ENCODE measurements around the gene PPP3CA. TPM values are rescaled to one million over a fixed set of nuclear protein-coding genes. Genes with fewer than 3 reads are reported as not detected.

The PPP3CA gene
- total and polyA plus RNA-seq, 2 experiments from 2014 or later, result 27.0 to 45.2 TPM

DNA sequence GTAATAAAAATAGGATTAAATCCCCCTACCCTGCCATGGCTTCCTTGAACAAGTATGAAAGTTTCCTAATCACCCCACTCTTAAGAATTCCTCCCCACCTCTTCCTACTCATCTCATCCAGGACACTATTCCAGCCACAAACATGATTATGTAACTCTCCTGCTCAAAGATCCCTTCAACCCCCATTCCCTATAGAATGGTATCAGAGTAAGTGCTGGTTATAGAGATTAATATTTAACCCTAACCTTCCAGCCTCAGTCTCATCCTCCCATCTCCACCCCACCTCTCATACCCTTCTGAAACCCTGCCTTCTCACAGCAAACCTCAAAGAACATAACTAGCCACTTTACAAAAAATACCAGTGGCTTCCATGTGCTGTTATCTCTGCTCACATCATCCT lies 155.1 kb downstream of the PPP3CA start:
- H3K27ac Mint-ChIP-seq, result peak overlapping the region; percentile 87
- H3K36me3 Mint-ChIP-seq (ENCODE audit: low read depth), result 0 out of 3 replicates have a peak, but pooled peaks cover 2% of the 10 kb centered on the region
- H3K4me3 Mint-ChIP-seq, result no peak overlapping the region
- H3K9me3 Mint-ChIP-seq, result no peaks in the 10 kb centered on the region
- no peak for TF ChIP-seq NANOG (IDR thresholded peaks at IDR 0.05; ENCODE audit: borderline replicate concordance)
- TF ChIP-seq ZNF462 (CRISPR knock-in tag; IDR thresholded peaks at IDR 0.05), result no peak
- TF ChIP-seq EZH2 (IDR thresholded peaks at IDR 0.05; ENCODE audit: low read depth, unreplicated experiment), result no peak
- no peak for TF ChIP-seq CTCF (conservative IDR thresholded peaks at IDR 0.05; ENCODE audit: low read depth in 2 of 2)
- no peak for TF ChIP-seq CREB1 (CRISPR knock-in tag; IDR thresholded peaks at IDR 0.05; ENCODE audit: low read depth)
- TF ChIP-seq POLR2AphosphoS5 (IDR thresholded peaks at IDR 0.05; ENCODE audit: low read depth), result no peak
- TF ChIP-seq STAT1 (IDR thresholded peaks at IDR 0.05; ENCODE audit: unreplicated experiment), result no peak
- TF ChIP-seq, protein P1, sequence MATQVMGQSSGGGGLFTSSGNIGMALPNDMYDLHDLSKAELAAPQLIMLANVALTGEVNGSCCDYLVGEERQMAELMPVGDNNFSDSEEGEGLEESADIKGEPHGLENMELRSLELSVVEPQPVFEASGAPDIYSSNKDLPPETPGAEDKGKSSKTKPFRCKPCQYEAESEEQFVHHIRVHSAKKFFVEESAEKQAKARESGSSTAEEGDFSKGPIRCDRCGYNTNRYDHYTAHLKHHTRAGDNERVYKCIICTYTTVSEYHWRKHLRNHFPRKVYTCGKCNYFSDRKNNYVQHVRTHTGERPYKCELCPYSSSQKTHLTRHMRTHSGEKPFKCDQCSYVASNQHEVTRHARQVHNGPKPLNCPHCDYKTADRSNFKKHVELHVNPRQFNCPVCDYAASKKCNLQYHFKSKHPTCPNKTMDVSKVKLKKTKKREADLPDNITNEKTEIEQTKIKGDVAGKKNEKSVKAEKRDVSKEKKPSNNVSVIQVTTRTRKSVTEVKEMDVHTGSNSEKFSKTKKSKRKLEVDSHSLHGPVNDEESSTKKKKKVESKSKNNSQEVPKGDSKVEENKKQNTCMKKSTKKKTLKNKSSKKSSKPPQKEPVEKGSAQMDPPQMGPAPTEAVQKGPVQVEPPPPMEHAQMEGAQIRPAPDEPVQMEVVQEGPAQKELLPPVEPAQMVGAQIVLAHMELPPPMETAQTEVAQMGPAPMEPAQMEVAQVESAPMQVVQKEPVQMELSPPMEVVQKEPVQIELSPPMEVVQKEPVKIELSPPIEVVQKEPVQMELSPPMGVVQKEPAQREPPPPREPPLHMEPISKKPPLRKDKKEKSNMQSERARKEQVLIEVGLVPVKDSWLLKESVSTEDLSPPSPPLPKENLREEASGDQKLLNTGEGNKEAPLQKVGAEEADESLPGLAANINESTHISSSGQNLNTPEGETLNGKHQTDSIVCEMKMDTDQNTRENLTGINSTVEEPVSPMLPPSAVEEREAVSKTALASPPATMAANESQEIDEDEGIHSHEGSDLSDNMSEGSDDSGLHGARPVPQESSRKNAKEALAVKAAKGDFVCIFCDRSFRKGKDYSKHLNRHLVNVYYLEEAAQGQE (IDR thresholded peaks at IDR 0.05; ENCODE audit: unreplicated experiment), result no peak
- TF ChIP-seq EZH2phosphoT487 (IDR thresholded peaks at IDR 0.05; ENCODE audit: unreplicated experiment), result no peak
- no peak for TF ChIP-seq ZNF331 (CRISPR knock-in tag; IDR thresholded peaks at IDR 0.05; ENCODE audit: low read depth)
- no peak for TF ChIP-seq JUNB (IDR thresholded peaks at IDR 0.05; ENCODE audit: unreplicated experiment)
- no peak for TF ChIP-seq ZNF114 (CRISPR knock-in tag; IDR thresholded peaks at IDR 0.05)
- TF ChIP-seq ETS1 (IDR thresholded peaks at IDR 0.05), result no peak
- Histone ChIP-seq H3K79me2 (replicated peaks; ENCODE audit: insufficient read depth) (no peaks in the 10 kb centered on the region; the same call in 1 of the 2 replicates), H3K9me2 (ENCODE audit: insufficient read depth) (no peaks in the 10 kb centered on the region), H3K4me2 (no peak overlapping the region), H3K4me1 (ENCODE audit: insufficient read depth) (peaks cover 14% of the 10 kb centered on the region), H4K20me1 (replicated peaks; ENCODE audit: insufficient read depth) (no peaks in the 10 kb centered on the region), H3K4me3 (no peak overlapping the region), H3K27me3 (ENCODE audit: insufficient read depth) (no peaks in the 10 kb centered on the region), H3K36me3 (ENCODE audit: insufficient read depth) (no peaks in the 10 kb centered on the region), H2AFZ (no peak overlapping the region), H3F3A (replicated peaks; ENCODE audit: low read depth) (no peaks in the 10 kb centered on the region), H3K27ac (ENCODE audit: low read depth) (no peak overlapping the region; the same call in 1 of the 2 replicates)
- peak; percentile 32; the same call in 2 of the 3 replicates for ATAC-seq
- H3K27me3 Mint-ChIP-seq (ENCODE audit: insufficient read depth, low read depth, poor library complexity), result no peaks in the 10 kb centered on the region
- no peak for DNase-seq (ENCODE audit: low spot score)
- peaks cover 41% of the 10 kb centered on the region for H3K4me1 Mint-ChIP-seq
